Measurements from ENCODE around the gene HAO1. TPM values are rescaled to one million over a fixed set of nuclear protein-coding genes. Genes with fewer than 3 reads are reported as not detected.
"Not testable (repeated sequence)": the region's sequence is repeated elsewhere in the genome, so short reads cannot be mapped to it uniquely, and the experiment has no call there.

The HAO1 gene
- total RNA-seq, 1 donor from 2014 or later = under 0.01 TPM

DNA sequence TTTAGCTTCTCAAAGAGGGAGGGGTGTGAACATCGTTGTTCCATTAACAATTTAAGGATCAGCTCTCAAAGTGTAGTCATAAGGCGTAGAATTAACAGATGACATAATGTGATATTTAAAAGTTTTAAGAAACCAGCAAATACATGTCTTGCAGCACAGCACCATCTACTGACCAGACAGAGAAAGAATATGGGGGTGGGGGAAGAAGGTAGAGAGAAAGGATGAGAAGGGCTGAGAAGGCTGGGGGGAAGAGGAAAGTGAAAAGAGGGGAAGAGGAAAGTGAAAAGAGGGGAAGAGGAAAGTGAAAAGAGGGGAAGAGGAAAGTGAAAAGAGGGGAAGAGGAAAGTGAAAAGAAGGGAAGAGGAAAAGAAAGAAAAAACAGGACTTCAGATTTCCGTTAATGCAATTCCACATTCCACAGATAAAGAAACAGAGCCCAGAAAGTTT lies 80.9 kb downstream of the HAO1 start:
- FAIRE-seq = no peak
- peak in 1 of 2 donors; percentile 14 for DNase-seq (ENCODE audit: low spot score in 2 of 2)

GRCh38 chr20:7858734-7859250 lies 81.5 kb downstream of the HAO1 start:
- DNase-seq (ENCODE audit: low spot score in 2 of 2) (no peak), FAIRE-seq (no peak)

DNA sequence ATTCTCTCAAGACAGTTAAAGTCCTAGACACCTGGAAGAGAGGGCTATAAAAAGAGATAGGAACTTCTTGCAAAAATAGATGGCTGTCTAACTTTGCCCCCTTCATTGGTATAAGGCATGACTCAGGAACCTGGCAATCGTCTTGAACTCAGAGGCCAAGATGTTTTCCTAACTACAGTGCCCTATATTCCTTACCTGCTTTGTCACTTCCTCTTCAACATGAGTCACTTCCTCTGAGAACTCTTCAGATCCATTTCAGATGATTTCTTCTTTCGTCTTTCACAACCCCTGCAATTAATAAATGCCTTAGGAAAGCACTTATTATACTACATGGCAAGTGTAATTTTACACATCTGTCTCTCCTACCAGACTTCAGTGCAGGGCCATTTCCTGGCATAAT lies 83.5 kb downstream of the HAO1 start:
- DNase-seq (ENCODE audit: low spot score in 2 of 2) (no peak), FAIRE-seq (no peak)

DNA sequence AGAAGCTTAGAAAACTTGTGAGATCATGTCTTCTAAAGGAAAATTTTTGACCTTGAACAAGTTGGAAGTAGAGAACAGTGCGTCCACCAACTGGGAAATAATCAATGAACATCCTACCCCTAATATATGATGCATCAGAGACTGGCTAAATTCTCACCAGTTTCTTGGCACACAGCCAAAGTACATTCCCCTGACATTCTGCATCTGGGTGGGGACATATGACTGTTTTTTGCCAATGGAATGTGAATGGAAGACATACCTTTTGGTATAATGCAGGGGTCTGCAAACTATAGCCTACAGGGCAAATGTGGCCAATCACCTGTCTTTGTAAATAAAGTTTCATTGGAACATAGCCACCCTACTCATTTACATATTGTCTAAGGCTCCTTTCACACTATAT lies 84.7 kb downstream of the HAO1 start:
- FAIRE-seq = no peak

GRCh38 chr20:7853493-7853892 lies 86.8 kb downstream of the HAO1 start:
- DNase-seq (ENCODE audit: low spot score in 2 of 2) (no peak), FAIRE-seq (no peak)

More for the DNA sequence above, 84.7 kb downstream of the HAO1 start:
- DNase-seq (ENCODE audit: low spot score in 2 of 2) = no peak

DNA sequence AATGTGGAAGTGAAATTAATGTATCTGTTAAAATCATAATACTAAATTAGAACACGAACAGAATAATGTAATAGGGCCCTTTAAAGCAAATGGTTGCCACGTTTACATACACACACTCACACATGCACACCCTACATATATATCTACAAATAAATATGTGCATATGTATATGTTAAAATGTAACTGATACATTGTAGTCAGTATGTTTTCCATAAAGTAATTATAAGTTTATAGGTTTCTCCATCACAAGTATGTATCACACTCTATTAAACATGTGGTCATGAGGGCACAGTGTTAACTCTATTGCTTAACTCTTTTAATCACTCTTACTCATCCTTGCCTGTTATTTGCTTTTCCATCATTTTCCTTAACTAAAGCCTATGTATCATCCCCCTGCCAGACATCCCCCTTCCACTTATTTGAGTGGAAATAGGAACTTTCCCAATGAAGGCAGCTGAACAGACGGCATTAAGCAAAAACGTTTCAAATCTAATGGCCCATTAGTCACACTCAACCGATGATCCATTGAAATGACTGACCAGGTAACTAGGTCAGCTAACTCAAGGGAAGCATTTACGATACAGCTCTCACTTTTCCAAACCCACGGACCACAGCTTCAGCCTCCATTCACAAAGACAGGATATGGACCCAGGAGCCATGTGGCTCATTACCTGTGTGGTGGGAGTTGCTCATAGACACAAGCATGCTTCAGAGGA lies 89.3 kb downstream of the HAO1 start:
- no peak for FAIRE-seq
- DNase-seq (ENCODE audit: low spot score in 2 of 2) = no peak

DNA sequence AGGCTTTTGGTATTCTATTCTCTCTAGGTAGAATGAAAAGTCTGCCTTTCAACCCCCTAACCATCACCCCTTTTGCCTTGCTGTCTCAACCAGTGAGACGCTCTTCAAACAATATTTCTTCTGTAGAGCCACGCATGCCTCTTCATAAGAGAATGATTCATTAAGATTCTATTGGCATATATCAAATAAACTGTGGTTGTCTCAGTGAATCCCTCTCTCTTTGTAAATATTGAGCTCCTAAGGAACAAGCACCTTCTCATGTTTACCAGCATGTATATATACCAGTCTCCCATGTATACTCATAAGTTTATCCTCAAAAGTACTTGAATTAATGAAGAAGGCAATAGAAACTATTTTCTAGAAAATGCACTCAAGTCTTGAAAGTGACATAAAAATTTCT lies 90.6 kb downstream of the HAO1 start:
- FAIRE-seq (no peak), DNase-seq (ENCODE audit: low spot score in 2 of 2) (no peak)

DNA sequence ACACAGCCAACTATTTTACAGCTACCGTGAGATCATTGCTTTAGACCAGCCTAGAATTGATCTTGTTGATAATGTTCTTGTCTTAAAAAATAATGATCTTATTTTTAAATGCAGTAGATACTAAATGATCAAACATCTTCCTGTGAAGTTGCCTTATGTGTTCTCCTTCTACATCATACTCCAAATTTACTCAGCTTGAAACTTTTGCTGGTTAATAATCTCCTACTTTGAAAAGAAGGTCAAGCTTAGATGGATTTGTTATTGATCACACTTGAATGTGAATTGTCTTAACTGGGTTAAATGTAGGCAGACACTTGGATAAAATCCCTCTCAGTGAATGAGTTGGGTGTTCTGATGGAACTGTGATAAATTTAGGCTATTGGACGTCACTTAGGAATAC lies 91.9 kb downstream of the HAO1 start:
- FAIRE-seq = no peak

GRCh38 chr20:7843613-7844012 lies 96.6 kb downstream of the HAO1 start:
- FAIRE-seq (no peak), DNase-seq (ENCODE audit: low spot score in 2 of 2) (no peak)

More for the DNA sequence above, 91.9 kb downstream of the HAO1 start:
- no peak for DNase-seq (ENCODE audit: low spot score in 2 of 2)

- no peak for FAIRE-seq
- DNase-seq (ENCODE audit: low spot score in 2 of 2) = no peak
These were observed 98.3 kb downstream of the HAO1 start for GRCh38 chr20:7841971-7842310.

DNA sequence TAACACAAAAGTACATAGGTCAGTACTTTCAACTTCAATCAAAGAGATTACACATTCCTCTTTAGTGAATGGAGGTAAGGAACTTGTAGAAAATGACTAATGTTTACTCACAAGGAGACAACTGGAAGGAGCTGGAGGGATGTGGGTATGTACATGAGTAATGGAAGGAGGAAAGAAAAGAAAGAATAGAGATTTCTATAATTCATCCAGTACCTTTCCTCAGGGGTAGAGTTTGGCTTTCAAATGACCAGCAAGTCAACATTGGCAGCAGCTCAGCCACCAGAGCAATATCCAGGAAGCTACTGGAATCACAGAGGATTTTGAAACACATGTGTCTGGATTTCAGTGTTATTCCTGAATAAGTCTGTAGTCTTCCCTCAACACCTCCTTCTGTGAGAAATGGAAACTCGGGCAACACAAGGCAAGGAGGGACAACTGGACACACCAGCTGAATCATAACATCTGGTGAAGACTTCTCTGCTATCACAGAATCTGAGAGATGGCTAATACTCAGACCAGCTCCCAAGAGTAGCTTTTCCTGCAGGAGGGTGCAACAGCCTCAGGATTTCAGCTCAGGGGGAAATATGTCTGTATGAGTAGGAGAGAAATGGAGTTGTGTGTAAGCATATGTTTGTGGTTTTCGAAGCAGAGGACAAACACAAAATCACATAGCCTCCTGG lies 98.8 kb downstream of the HAO1 start:
- DNase-seq (ENCODE audit: low spot score in 2 of 2) (no peak), FAIRE-seq (no peak)

DNA sequence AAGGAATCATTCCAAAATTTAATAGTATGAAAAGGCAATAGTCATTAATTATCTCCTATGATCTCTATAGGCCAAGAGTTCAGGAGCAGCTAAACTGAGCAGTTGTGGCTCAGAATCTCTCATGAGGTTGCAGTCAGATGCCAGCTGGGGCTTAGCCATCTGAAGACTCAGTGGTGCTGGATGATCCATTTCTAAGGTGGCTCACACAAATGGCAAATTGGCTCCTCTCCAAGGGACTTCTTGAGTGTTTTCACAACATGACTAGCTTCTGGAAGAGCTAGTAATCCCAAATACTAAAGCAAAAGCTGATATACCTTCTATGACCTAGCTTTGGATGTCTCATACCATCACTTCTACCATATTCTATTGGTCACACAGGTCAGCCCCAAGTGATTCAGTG lies 104.2 kb downstream of the HAO1 start:
- FAIRE-seq = no peak

GRCh38 chr20:7834441-7834840 lies 105.8 kb downstream of the HAO1 start:
- FAIRE-seq; DNase-seq (ENCODE audit: low spot score in 2 of 2): not testable (repeated sequence)

More for the DNA sequence above, 104.2 kb downstream of the HAO1 start:
- no peak for DNase-seq (ENCODE audit: low spot score in 2 of 2)

Small RNAs within 50 kb of the gene (small RNA-seq; reads per million reads assigned to genes)
- gene AL021879.1 = not detected

Other genes starting within 250 kb of the HAO1 start
- gene TMX4, start 79.3 kb upstream of the HAO1 start, total RNA-seq = 42.4 TPM
- gene PLCB1, start 191.8 kb upstream of the HAO1 start, total RNA-seq = 48.9 TPM